ENCODE results near the gene PTTG1IP.
A peak's percentile ranks its signal among the peaks of the same experiment; 100 is the strongest.
"Not testable (repeated sequence)": the region's sequence is repeated elsewhere in the genome, so short reads cannot be mapped to it uniquely, and the experiment has no call there.

Gene PTTG1IP

GRCh38 chr21:44873356-44874239, at the start of gene PTTG1IP:
PTTG1IP (minus strand) TSS chr21:44873690; CDS start chr21:44873616, 74 bp downstream.
- DNase-seq: peak; percentile 76 to 89

GRCh38 chr21:44921928-44922327, 48.4 kb upstream of the PTTG1IP start:
- DNase-seq: no peak

GRCh38 chr21:44920694-44921604, 47.5 kb upstream of the PTTG1IP start, which contains the start of gene ITGB2:
ITGB2 (minus strand) TSS chr21:44920899; CDS start chr21:44910782, 10,117 bp downstream.
- no peak for DNase-seq

- no peak for DNase-seq
Measured at GRCh38 chr21:44919913-44920693, 46.6 kb upstream of the PTTG1IP start.

- DNase-seq: no peak
Measured at GRCh38 chr21:44919111-44919912, 45.8 kb upstream of the PTTG1IP start.

GRCh38 chr21:44918581-44919033, 45.1 kb upstream of the PTTG1IP start:
- DNase-seq: no peak

- DNase-seq: no peak
Measured at GRCh38 chr21:44918107-44918470, 44.6 kb upstream of the PTTG1IP start.

- DNase-seq: no peak
Measured at GRCh38 chr21:44917446-44918106, 44.1 kb upstream of the PTTG1IP start.

GRCh38 chr21:44916965-44917364, 43.5 kb upstream of the PTTG1IP start:
- no peak for DNase-seq

GRCh38 chr21:44914176-44914874, 40.8 kb upstream of the PTTG1IP start:
- no peak for DNase-seq

GRCh38 chr21:44913425-44914175, 40.1 kb upstream of the PTTG1IP start:
- DNase-seq: no peak

GRCh38 chr21:44912506-44913412, 39.3 kb upstream of the PTTG1IP start:
- DNase-seq: not testable (repeated sequence)

GRCh38 chr21:44912158-44912473, 38.6 kb upstream of the PTTG1IP start:
- no peak for DNase-seq

- DNase-seq: peak in 1 of 2 experiments; percentile 7
Measured at GRCh38 chr21:44911384-44912157, 38.1 kb upstream of the PTTG1IP start.

GRCh38 chr21:44911068-44911383, 37.5 kb upstream of the PTTG1IP start:
- no peak for DNase-seq

- no peak for DNase-seq
Measured at GRCh38 chr21:44910229-44911067, 37.0 kb upstream of the PTTG1IP start.

GRCh38 chr21:44909719-44910118, 36.2 kb upstream of the PTTG1IP start:
- DNase-seq: no peak

Measured in SW 1271 (cell line).